HG03342 (cell line): ENCODE measurements around the gene CAMSAP3.

Source experiments
- ATAC-seq: cut with Tn5 transposase; IDR thresholded peaks from one replicate; pipeline ENCODE4 v1.9.1; 2021; ENCODE audit warnings: mild to moderate bottlenecking, moderate library complexity; ENCODE audit not compliant: unreplicated experiment

Gene CAMSAP3

GRCh38 chr19:7610491-7611240, 15.0 kb downstream of the CAMSAP3 start:
- no peak for ATAC-seq

- ATAC-seq, result no peak
Observed at GRCh38 chr19:7611541-7612279, 16.0 kb downstream of the CAMSAP3 start.

- no peak for ATAC-seq
Observed at GRCh38 chr19:7612282-7613274, 16.9 kb downstream of the CAMSAP3 start.

- ATAC-seq, result no peak
Observed at GRCh38 chr19:7614859-7615741, 19.4 kb downstream of the CAMSAP3 start.

GRCh38 chr19:7617172-7617571, 21.5 kb downstream of the CAMSAP3 start:
- no peak for ATAC-seq

- no peak for ATAC-seq
Observed at GRCh38 chr19:7617735-7618134, 22.1 kb downstream of the CAMSAP3 start.

- no peak for ATAC-seq
Observed at GRCh38 chr19:7618348-7618747, 22.7 kb downstream of the CAMSAP3 start.

GRCh38 chr19:7618771-7619510, 23.3 kb downstream of the CAMSAP3 start:
- no peak for ATAC-seq

- ATAC-seq, result no peak
Observed at GRCh38 chr19:7619671-7620441, 24.2 kb downstream of the CAMSAP3 start.

GRCh38 chr19:7620442-7621412, 25.1 kb downstream of the CAMSAP3 start:
- no peak for ATAC-seq

GRCh38 chr19:7622933-7623685, 27.4 kb downstream of the CAMSAP3 start:
- no peak for ATAC-seq

- no peak for ATAC-seq
Observed at GRCh38 chr19:7623725-7624603, 28.3 kb downstream of the CAMSAP3 start.

- ATAC-seq, result no peak
Observed at GRCh38 chr19:7624810-7625209, 29.1 kb downstream of the CAMSAP3 start.

- no peak for ATAC-seq
Observed at GRCh38 chr19:7625763-7626372, 30.2 kb downstream of the CAMSAP3 start.

GRCh38 chr19:7627166-7627565, 31.5 kb downstream of the CAMSAP3 start:
- ATAC-seq, result no peak
